IPS DF 6.9 (cell line): Measurements from ENCODE around the gene LBX2.
A peak's percentile ranks its signal among the peaks of the same experiment; 100 is the strongest.

Experiments used
- DNase-seq: peaks from one replicate; pipeline ENCODE4 v3.0.0-alpha.2; 2013; ENCODE audit warnings: low read depth, low spot score
- H3K27ac ChIP-seq: one replicate; pipeline ENCODE4 v1.5.1; 2013; ENCODE audit warnings: low read length, control low read depth
- H3K27me3 ChIP-seq: 2 replicates; pipeline ENCODE4 v1.6.1; 2013; ENCODE audit warnings: mild to moderate bottlenecking, low read length; ENCODE audit not compliant: control insufficient read depth, insufficient read depth
- H3K36me3 ChIP-seq: 2 replicates; pipeline ENCODE4 v1.6.1; 2013; ENCODE audit warnings: low read length; ENCODE audit not compliant: control insufficient read depth, insufficient read depth
- H3K4me1 ChIP-seq: 2 replicates; pipeline ENCODE4 v1.6.1; 2013; ENCODE audit warnings: low read length; ENCODE audit not compliant: control insufficient read depth, insufficient read depth
- H3K4me3 ChIP-seq: 2 replicates; pipeline ENCODE4 v1.5.1; 2013; ENCODE audit warnings: mild to moderate bottlenecking, low read length
- H3K9me3 ChIP-seq: 2 replicates; pipeline ENCODE4 v1.6.1; 2013; ENCODE audit warnings: low read length, inconsistent platforms; ENCODE audit not compliant: control insufficient read depth, insufficient read depth
- WGBS: extraction: QIAGEN DNeasy Blood & Tissue Kit; methylation state at CpG from one replicate; pipeline ENCODE4 v1.1.7; 2013; ENCODE audit warnings: mixed read lengths, missing lambda C conversion rate; ENCODE audit not compliant: insufficient read length, insufficient coverage; 5-methylcytosine and 5-hydroxymethylcytosine counted together

The LBX2 gene

DNA sequence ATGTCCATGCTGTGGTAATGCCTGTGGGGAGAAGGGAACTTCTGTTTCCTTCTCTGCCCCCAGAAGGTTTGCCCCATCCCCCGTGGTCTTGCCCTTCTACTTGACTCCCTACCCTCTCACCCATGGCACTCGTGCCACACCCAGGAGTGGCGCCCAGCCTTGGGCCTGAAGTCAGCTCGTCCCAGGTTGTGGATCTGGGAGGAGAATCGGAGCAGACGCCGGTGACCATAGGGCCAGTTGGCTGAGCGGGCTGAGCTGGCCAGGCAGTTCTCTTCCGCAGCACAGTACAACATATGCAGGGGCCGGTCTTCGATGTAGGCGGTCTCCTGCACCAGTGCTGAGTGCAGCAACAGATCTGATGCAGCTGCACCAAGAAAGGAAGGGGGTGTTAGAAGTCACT is 35.0 kb upstream of the LBX2 start:
- Histone ChIP-seq H3K27me3 (no peaks in the 10 kb centered on the region), H3K4me1 (peaks cover 3% of the 10 kb centered on the region), H3K9me3 (no peaks in the 10 kb centered on the region), H3K36me3 (peaks cover 10% of the 10 kb centered on the region; the same call in 1 of the 2 replicates), H3K4me3 (no peak overlapping the region), H3K27ac (no peak overlapping the region)
- no peak for DNase-seq
- WGBS, result no CpG with 5 or more reads among the region's 12 CpGs

DNA sequence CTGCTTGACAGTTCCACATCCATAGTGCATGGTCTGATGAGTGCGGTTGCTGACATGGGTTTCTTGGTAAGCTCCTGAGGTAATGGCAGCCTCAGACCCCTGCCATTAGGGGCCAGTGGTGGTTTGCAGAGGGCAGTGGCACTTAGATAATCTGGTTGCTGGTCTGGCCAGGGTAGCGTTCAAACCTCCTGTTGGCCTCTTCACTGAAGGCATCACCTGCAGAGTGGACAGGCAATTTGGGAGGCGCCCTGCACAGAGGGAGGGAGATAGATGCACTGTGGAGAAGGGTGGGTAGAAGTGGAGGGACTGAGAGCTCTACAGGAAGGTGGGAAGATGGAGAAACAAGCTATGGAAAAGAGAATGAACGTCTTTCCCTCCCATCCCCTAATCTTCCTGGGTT is 34.1 kb upstream of the LBX2 start:
- DNase-seq, result no peak
- Histone ChIP-seq H3K36me3 (peaks cover 10% of the 10 kb centered on the region; the same call in 1 of the 2 replicates), H3K9me3 (no peaks in the 10 kb centered on the region), H3K27me3 (no peaks in the 10 kb centered on the region), H3K27ac (no peak overlapping the region), H3K4me3 (no peak overlapping the region), H3K4me1 (peaks cover 3% of the 10 kb centered on the region)
- WGBS, result no CpG with 5 or more reads among the region's 4 CpGs

DNA sequence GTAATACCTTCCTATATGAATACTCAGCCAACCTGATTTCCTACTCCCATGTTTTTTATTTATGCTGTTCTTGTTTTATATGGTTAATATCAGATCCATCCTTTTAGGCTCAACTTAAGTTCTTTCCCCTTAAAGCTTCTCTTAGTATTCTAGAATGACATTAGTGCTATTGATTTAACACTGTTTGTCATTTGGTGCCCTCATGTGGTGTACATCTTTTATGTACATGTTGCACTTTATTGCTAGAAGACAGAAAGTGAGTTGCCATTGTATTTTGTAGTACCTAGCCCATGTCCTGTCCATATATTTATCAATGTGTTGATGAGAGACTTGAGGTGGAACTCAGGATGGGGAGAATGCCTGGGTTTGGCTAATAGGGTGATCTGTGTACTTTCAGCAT is 32.8 kb upstream of the LBX2 start:
- Histone ChIP-seq H3K4me1 (peaks cover 3% of the 10 kb centered on the region), H3K4me3 (no peak overlapping the region), H3K27ac (no peak overlapping the region), H3K27me3 (no peaks in the 10 kb centered on the region), H3K36me3 (peaks cover 12% of the 10 kb centered on the region; the same call in 1 of the 2 replicates), H3K9me3 (no peaks in the 10 kb centered on the region)
- DNase-seq, result no peak

DNA sequence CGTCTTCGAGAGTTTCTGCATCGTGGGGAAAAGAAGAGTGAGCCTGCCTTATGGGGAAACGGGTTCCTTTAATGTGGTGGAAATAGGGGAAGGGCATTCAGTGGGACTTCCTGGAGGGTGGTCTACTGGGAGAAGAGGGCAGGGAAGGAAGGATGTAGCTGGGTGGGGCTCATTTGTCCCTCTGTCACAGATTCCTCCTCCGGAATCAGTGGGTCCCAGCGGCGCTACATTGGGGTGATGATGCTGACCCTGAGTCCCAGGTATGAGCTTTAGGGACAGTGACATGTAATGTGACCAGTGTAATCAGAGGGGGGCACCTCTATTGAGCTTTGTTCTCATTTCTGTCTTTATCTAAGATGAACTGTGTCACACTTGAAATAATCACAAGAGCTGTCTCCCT is 32.3 kb upstream of the LBX2 start:
- H3K27me3 ChIP-seq, result no peaks in the 10 kb centered on the region
- no CpG with 5 or more reads among the region's 7 CpGs for WGBS
- H3K36me3 ChIP-seq, result peaks cover 15% of the 10 kb centered on the region; the same call in 1 of the 2 replicates
- H3K4me3 ChIP-seq, result no peak overlapping the region
- H3K9me3 ChIP-seq, result no peaks in the 10 kb centered on the region
- peaks cover 3% of the 10 kb centered on the region for H3K4me1 ChIP-seq
- no peak for DNase-seq
- H3K27ac ChIP-seq, result no peak overlapping the region

DNA sequence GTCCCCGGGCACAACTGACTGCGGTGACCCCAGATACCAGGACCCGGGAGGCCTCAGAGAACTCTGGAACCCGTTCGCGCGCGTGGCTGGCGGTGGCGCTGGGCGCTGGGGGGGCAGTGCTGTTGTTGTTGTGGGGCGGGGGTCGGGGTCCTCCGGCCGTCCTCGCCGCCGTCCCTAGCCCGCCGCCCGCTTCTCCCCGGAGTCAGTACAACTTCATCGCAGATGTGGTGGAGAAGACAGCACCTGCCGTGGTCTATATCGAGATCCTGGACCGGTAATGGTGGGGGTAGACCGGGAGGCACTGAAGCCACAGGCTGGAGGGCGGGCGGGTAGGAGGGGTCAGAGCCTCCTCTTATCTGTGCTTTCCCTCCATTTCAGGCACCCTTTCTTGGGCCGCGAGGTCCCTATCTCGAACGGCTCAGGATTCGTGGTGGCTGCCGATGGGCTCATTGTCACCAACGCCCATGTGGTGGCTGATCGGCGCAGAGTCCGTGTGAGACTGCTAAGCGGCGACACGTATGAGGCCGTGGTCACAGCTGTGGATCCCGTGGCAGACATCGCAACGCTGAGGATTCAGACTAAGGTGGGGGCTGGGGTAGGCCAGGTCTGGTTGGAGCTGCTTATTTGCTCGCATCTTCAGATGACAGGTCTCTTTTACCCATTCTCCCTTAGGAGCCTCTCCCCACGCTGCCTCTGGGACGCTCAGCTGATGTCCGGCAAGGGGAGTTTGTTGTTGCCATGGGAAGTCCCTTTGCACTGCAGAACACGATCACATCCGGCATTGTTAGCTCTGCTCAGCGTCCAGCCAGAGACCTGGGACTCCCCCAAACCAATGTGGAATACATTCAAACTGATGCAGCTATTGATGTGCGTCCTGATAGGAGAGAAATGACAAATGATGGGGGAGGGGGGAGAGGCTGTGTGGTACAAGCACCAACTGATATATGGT is 31.1 kb upstream of the LBX2 start:
- Histone ChIP-seq H3K4me3 (peak overlapping the region; percentile 99; the same call in 1 of the 2 replicates), H3K9me3 (no peaks in the 10 kb centered on the region), H3K36me3 (peaks cover 18% of the 10 kb centered on the region; the same call in 1 of the 2 replicates), H3K4me1 (peaks cover 3% of the 10 kb centered on the region), H3K27me3 (no peaks in the 10 kb centered on the region), H3K27ac (no peak overlapping the region)
- no CpG with 5 or more reads among the region's 54 CpGs for WGBS
- no peak for DNase-seq

DNA sequence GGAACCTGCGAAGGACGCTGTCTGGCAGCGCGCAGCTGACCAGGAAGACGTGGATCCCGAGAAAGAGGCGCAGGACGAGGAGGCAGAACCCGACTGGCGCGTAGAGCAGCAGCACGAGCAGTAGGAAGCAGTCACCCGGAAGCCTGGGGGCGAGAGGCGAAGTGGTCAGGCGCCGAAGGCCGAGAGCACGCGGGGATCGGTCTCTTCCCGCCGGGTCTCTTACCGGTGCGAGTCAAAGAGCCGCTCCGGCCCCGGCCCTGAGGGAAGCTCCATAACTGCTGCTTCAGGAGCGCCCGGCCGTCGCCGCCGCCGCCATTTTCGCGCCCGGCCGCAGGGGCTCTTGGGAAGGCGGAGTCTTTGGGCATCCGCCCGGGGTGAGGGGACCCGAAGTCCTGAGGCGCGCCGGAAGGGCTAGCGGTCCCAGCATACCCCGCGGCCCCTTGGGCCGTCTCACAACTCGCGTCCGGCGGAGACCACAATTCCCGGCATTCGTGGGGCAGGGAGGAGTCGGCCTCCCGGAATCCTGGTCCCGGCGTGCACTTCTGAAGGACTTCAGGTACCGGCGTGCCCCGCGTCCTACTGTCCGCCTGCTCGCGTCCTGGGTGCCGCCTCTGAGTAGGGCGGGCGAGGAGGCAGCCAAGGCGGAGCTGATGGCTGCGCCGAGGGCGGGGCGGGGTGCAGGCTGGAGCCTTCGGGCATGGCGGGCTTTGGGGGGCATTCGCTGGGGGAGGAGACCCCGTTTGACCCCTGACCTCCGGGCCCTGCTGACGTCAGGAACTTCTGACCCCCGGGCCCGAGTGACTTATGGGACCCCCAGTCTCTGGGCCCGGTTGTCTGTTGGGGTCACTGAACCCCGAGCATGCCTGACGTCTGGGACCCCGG is 30.2 kb upstream of the LBX2 start, which contains the start of the genes AUP1 and HTRA2:
Gene AUP1, minus strand, starts transcription at position 350 of the 882 bp plus-strand sequence. Its CDS starts 77 bp downstream, at position 273.
Gene HTRA2, plus strand, starts transcription at position 577 of the 882 bp plus-strand sequence. Its CDS starts 74 bp downstream, at position 651.
- H3K9me3 ChIP-seq, result no peaks in the 10 kb centered on the region
- WGBS, result no CpG with 5 or more reads among the region's 87 CpGs
- no peaks in the 10 kb centered on the region for H3K27me3 ChIP-seq
- H3K4me1 ChIP-seq, result peaks cover 3% of the 10 kb centered on the region
- DNase-seq, result peak; percentile 97
- peaks cover 16% of the 10 kb centered on the region; the same call in 1 of the 2 replicates for H3K36me3 ChIP-seq
- no peak within 1 kb of the TSS for H3K27ac ChIP-seq
- H3K4me3 ChIP-seq, result peak within 1 kb of the TSS; percentile 99

DNA sequence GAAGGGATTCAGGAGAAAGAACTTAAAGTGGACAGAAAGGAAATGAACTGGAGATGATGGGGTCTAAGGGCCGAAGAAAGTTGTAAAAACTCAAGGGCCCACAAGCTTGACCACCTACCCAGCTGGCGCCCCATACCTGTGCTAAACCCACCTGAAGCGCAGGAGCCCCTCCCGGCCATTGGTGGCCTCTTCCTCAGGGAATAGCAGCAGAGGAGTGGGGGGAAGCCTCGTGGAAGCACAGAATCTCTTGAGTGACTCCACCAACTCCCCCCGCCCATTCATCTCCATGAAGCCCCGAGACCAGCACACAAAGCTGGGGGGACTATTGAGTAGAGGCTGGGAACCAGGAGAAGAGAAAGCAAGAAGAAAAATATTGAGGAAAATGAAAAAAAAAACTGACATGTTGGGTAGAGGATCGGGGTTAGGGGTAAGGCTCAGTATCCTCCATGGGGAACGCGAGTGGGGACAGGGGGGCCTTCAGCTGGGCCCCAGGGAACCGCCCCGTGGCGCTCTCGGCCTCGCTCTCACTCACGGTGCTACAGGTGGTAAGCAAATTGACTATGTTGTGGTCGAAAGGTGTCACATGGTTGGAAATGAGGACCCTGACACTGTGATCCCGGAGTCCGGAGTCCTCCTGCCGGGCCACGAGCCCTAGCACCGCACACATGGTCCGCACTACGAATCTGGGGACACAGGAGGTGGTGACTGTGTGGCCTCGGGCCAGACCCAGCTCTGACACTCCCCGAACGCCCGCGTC is 29.4 kb upstream of the LBX2 start:
- DNase-seq, result no peak
- Histone ChIP-seq H3K4me1 (peaks cover 3% of the 10 kb centered on the region), H3K27ac (no peak overlapping the region), H3K4me3 (peak overlapping the region; percentile 99), H3K27me3 (no peaks in the 10 kb centered on the region), H3K9me3 (no peaks in the 10 kb centered on the region), H3K36me3 (peaks cover 16% of the 10 kb centered on the region; the same call in 1 of the 2 replicates)
- no CpG with 5 or more reads among the region's 29 CpGs for WGBS

DNA sequence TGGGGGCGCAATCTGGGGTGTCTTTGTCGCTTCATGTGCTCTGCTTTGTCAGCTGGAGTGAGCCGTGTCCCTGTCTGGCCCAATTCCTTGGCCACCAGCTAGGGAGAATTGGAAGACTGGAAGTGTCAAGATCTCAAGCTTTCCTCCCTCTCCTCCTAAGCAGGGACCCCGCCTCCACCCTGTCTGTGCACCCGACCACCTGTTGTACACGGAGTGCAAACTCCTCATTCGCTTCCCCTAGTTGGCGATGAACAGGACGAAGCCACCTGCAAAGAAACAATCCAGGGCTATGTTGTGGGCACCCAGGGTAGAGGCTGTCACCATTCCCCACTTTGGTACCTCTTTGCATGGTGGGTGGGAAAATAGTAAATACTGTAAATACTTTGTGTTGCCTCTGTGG is 28.3 kb upstream of the LBX2 start:
- H3K27ac ChIP-seq, result no peak overlapping the region
- DNase-seq, result no peak
- no peaks in the 10 kb centered on the region for H3K27me3 ChIP-seq
- peaks cover 3% of the 10 kb centered on the region for H3K4me1 ChIP-seq
- H3K9me3 ChIP-seq, result no peaks in the 10 kb centered on the region
- H3K36me3 ChIP-seq, result peaks cover 14% of the 10 kb centered on the region; the same call in 1 of the 2 replicates
- WGBS, result no CpG with 5 or more reads among the region's 9 CpGs
- no peak overlapping the region for H3K4me3 ChIP-seq

DNA sequence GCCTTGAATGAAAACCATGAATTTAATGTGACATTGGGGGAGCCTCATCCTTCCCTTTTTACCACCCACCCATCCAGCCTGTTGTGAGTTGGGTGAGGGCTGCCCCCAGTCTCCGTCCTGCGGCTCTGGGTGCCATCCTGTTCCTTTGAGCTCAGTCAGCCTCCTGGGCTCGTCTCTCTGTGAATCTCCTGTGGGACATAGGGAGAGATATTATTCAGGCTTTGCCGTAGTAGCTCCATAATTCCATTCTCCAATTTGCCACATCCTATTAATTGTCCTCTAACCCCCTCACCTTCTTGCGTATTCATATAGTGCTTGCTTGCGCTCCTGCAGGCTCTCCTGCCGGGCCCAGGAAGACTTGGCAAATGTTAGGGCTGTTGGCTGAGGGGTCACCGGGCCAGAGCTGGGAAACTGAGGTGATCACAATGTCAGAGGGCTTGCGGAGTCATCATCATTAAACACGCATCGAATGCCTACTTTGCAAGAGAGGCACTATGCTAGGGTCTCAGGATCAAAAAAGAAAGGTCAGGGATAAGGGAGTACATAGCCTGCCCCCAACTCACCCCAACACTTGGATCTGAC is 27.3 kb upstream of the LBX2 start:
- H3K36me3 ChIP-seq, result peaks cover 10% of the 10 kb centered on the region; the same call in 1 of the 2 replicates
- H3K4me3 ChIP-seq, result no peak overlapping the region
- WGBS, result no CpG with 5 or more reads among the region's 11 CpGs
- no peaks in the 10 kb centered on the region for H3K9me3 ChIP-seq
- peaks cover 3% of the 10 kb centered on the region for H3K4me1 ChIP-seq
- H3K27ac ChIP-seq, result no peak overlapping the region
- DNase-seq, result no peak
- H3K27me3 ChIP-seq, result 0 out of 2 replicates have a peak, but pooled peaks cover 3% of the 10 kb centered on the region
